Heart right ventricle (tissue), 16 donors: ENCODE measurements around the gene GFER. TPM values are rescaled to one million over a fixed set of nuclear protein-coding genes. Genes with fewer than 3 reads are reported as not detected.
A peak's percentile ranks its signal among the peaks of the same experiment; 100 is the strongest.

Source experiments
- ATAC-seq, 8 donors: fragments of 200-7000 bp; cut with Tn5 transposase; one replicate each; pipeline ENCODE4 v1.9.1; 2020; ENCODE audit warnings: mild to moderate bottlenecking in 8 of 8, moderate library complexity in 8 of 8, moderate number of reproducible peaks in 1 of 8
- DNase-seq, 2 donors: peaks; one replicate each; pipeline ENCODE4 v3.0.0-alpha.2; 2020
- H3K27ac ChIP-seq, 10 donors: fragments of 200-600 bp; sonication (generic) in 2 of 10; one replicate each; pipeline versions ENCODE4 v1.5.0 to v1.8.0; 2020 to 2022; ENCODE audit warnings: mild to moderate bottlenecking in 3 of 10
- H3K27me3 ChIP-seq, 7 donors: fragments of 200-600 bp; one replicate each; pipeline ENCODE4 v1.8.0; 2021 to 2022; ENCODE audit warnings: mild to moderate bottlenecking in 2 of 7
- H3K36me3 ChIP-seq, 9 donors: fragments of 200-600 bp; sonication (generic) in 1 of 9; one replicate each; pipeline versions ENCODE4 v1.5.0 to v1.8.0; 2020 to 2022; ENCODE audit warnings: mild to moderate bottlenecking in 2 of 9
- H3K4me1 ChIP-seq, 9 donors: fragments of 200-600 bp; sonication (generic) in 1 of 9; one replicate each; pipeline versions ENCODE4 v1.5.0 to v1.8.0; 2020 to 2022; ENCODE audit warnings: mild to moderate bottlenecking in 4 of 9
- H3K4me3 ChIP-seq, 10 donors: fragments of 200-600 bp; sonication (generic) in 2 of 10; one replicate each; pipeline versions ENCODE4 v1.5.0 to v1.8.0; 2020 to 2022; ENCODE audit warnings: mild to moderate bottlenecking in 7 of 10, moderate library complexity in 2 of 10
- H3K9me3 ChIP-seq, 11 donors: fragments of 200-600 bp in 10 of 11; sonication (generic) in 2 of 11; one replicate each; pipeline versions ENCODE4 v1.5.0 to v1.8.0; 2013 to 2022; ENCODE audit warnings: mild to moderate bottlenecking in 2 of 11, control low read depth in 1 of 11, moderate library complexity in 1 of 11
- CTCF ChIP-seq, 9 donors: fragments of 200-600 bp; sonication (generic) in 2 of 9; IDR thresholded peaks; one replicate each; pipeline versions ENCODE4 v1.5.0 to v1.8.0; 2021 to 2022; ENCODE audit warnings: antibody characterized with exemption in 9 of 9, mild to moderate bottlenecking in 5 of 9, moderate library complexity in 1 of 9
- WGBS, 2 donors: extraction: QIAGEN DNeasy Blood & Tissue Kit; methylation state at CpG; one replicate each; pipeline ENCODE4 v1.1.7; 2013; ENCODE audit warnings: inconsistent platforms in 1 of 2; 5-methylcytosine and 5-hydroxymethylcytosine counted together
- intact Hi-C, 10 donors: fragments of 100-400 bp; cut with DNase I; formaldehyde crosslinking; loops; one replicate each; pipeline versions ENCODE4 v1.11.1 to v1.14.2; 2022
- polyA plus RNA-seq, 2 donors: library from polyadenylated mRNA; stranded (reverse); fragments of 200-250 nt; gene quantifications; one replicate each; pipeline ENCODE4 v1.2.3, GENCODE V29; 2013
- total RNA-seq, 10 donors: library from RNA; stranded (reverse); fragmentation: NEBNext Ultra II Directional in 3 of 10; extraction: Animal tissue kit (Norgen Biotek cat#: 25700) in 3 of 10; gene quantifications; one replicate each; pipeline versions ENCODE4 v1.2.1 to v1.2.4, GENCODE V29; 2021 to 2023
- donor health status: Arrhythmogenic right ventricular cardiomyopathy.
- donor health status: ischemic (EF 13 %, LVEDD 7.1; RV severe dilation, severe dysfunction).
- donor health status: healthy with polysubstance abuse.
- donor health status: DM: no; HTN: yes; CAD: no.
- donor health status: DM: no; HTN: no; CAD: no.
- donor health status: ischemic (EF 25% LVEDD 6.9; RV normal size, moderate dysfunction).
- donor health status: ischemic (EF 25% LVEDD 5.7; RV mildly dilated, moderate dysfunction).
- donor health status: healthy.
- donor health status: DM: yes; HTN: yes; CAD: no.
- donor health status: Ischemic cardiomyopathy.
- donor health status: ischemic (EF 35%, LVEDD 5.7; RV mildly dilated, moderate dysfunction).
- donor health status: nonischemic (EF 11% LVEDD 7.7; RV severe dilation, severe dysfunction).
- donor health status: DM: yes; HTN: yes; CAD: no.
- donor health status: PGD.
- donor health status: ischemic (EF 29% LVEDD 5.4; RV normal size, mild dysfunction).
- donor health status: nonischemic (EF 23%, LVEDD 6.1; RV moderate dilation, normal function).

Gene GFER
- total and polyA plus RNA-seq, 12 donors: 14.7 to 65.6 (median 24.8) TPM

GRCh38 chr16:1972490-1972877, 11.5 kb upstream of the GFER start:
- Histone ChIP-seq H3K4me3 (peak overlapping the region; percentile 78 to 100 (median 91)), H3K4me1 (peaks cover 12 to 32% (median 21%) of the 10 kb centered on the region in 9 donors), H3K27me3 (peaks cover 0 to 26% (median 16%) of the 10 kb centered on the region in 7 donors), H3K27ac (peak overlapping the region in 6 of 10 donors; percentile 84 to 98 (median 88)), H3K9me3 (no peaks in the 10 kb centered on the region), H3K36me3 (peaks cover 12 to 38% (median 33%) of the 10 kb centered on the region in 9 donors)
- 3 to 4% methylated on average over 22 of the region's 22 CpGs for WGBS, 2 donors
- intact Hi-C loops: no loop called here
- TF ChIP-seq CTCF (IDR thresholded peaks at IDR 0.05): no peak
- ATAC-seq (peak in 1 of 8 donors; percentile 1), DNase-seq (no peak)

GRCh38 chr16:1973461-1974156, 10.4 kb upstream of the GFER start:
- peaks cover 1 to 38% (median 27%) of the 10 kb centered on the region in 7 donors for H3K27me3 ChIP-seq
- ATAC-seq: no peak
- WGBS, 2 donors: 92% methylated on average over 14 to 16 of the region's 16 CpGs

GRCh38 chr16:1974157-1975070, 9.6 kb upstream of the GFER start:
- peaks cover 12 to 55% (median 46%) of the 10 kb centered on the region in 9 donors for H3K36me3 ChIP-seq
- 94% methylated on average over 42 of the region's 42 CpGs for WGBS, 2 donors
- H3K27ac ChIP-seq: no peak overlapping the region
- no peak for TF ChIP-seq CTCF (IDR thresholded peaks at IDR 0.05)
- DNase-seq: no peak
- H3K9me3 ChIP-seq: no peaks in the 10 kb centered on the region
- intact Hi-C loops: no loop called here
- no peak overlapping the region for H3K4me3 ChIP-seq
- ATAC-seq: no peak
- H3K27me3 ChIP-seq: peaks cover 9 to 46% (median 35%) of the 10 kb centered on the region in 7 donors
- H3K4me1 ChIP-seq: peaks cover 12 to 40% (median 25%) of the 10 kb centered on the region in 9 donors

More at GRCh38 chr16:1973461-1974156, 10.4 kb upstream of the GFER start:
- Histone ChIP-seq H3K4me3 (peak overlapping the region in 1 of 10 donors; percentile 86), H3K36me3 (peaks cover 12 to 49% (median 44%) of the 10 kb centered on the region in 9 donors), H3K9me3 (no peaks in the 10 kb centered on the region), H3K27ac (no peak overlapping the region), H3K4me1 (peaks cover 12 to 32% (median 21%) of the 10 kb centered on the region in 9 donors)
- DNase-seq: no peak
- no peak for TF ChIP-seq CTCF (IDR thresholded peaks at IDR 0.05)
- intact Hi-C loops: no loop called here
